Heart left ventricle (tissue), 16 donors: ENCODE measurements around the gene FAAP20. TPM values are rescaled to one million over a fixed set of nuclear protein-coding genes. Genes with fewer than 3 reads are reported as not detected.

Source experiments
- ATAC-seq, 4 donors: fragments of 200-7000 bp; cut with Tn5 transposase; one replicate each; pipeline ENCODE4 v1.9.1; 2020 to 2022; ENCODE audit warnings: moderate library complexity in 4 of 4, mild to moderate bottlenecking in 3 of 4, moderate number of reproducible peaks in 1 of 4
- DNase-seq, 5 donors: peaks; one replicate each; pipeline ENCODE4 v3.0.0-alpha.2; 2020
- H3K27ac ChIP-seq, 12 donors: fragments of 200-600 bp; sonication (generic) in 4 of 12; one replicate each; pipeline versions ENCODE4 v1.5.0 to v1.8.0; 2016 to 2022; ENCODE audit warnings: mild to moderate bottlenecking in 2 of 12
- H3K27me3 ChIP-seq, 9 donors: fragments of 200-600 bp; sonication (generic) in 2 of 9; one replicate each; pipeline versions ENCODE4 v1.5.1 to v1.8.0; 2016 to 2022; ENCODE audit warnings: mild to moderate bottlenecking in 3 of 9
- H3K36me3 ChIP-seq, 9 donors: fragments of 200-600 bp; sonication (generic) in 2 of 9; one replicate each; pipeline versions ENCODE4 v1.5.0 to v1.8.0; 2018 to 2022; ENCODE audit warnings: mild to moderate bottlenecking in 2 of 9
- H3K4me1 ChIP-seq, 12 donors: fragments of 200-600 bp; sonication (generic) in 4 of 12; one replicate each; pipeline versions ENCODE4 v1.5.0 to v1.8.0; 2016 to 2022; ENCODE audit warnings: mild to moderate bottlenecking in 3 of 12
- H3K4me3 ChIP-seq, 12 donors: fragments of 200-600 bp; sonication (generic) in 4 of 12; one replicate each; pipeline versions ENCODE4 v1.5.0 to v1.8.0; 2017 to 2022; ENCODE audit warnings: mild to moderate bottlenecking in 9 of 12, moderate library complexity in 4 of 12
- H3K9me3 ChIP-seq, 12 donors: fragments of 200-600 bp; sonication (generic) in 4 of 12; one replicate each; pipeline versions ENCODE4 v1.5.0 to v1.8.0; 2016 to 2022; ENCODE audit warnings: mild to moderate bottlenecking in 1 of 12
- CTCF ChIP-seq, 12 donors: fragments of 200-600 bp; sonication (generic) in 4 of 12; IDR thresholded peaks; one replicate each; pipeline versions ENCODE4 v1.5.0 to v1.8.0; 2018 to 2022; ENCODE audit warnings: antibody characterized with exemption in 12 of 12, mild to moderate bottlenecking in 5 of 12
- POLR2A ChIP-seq, 2 donors: fragments of 450-650 bp; IDR thresholded peaks; one replicate each; pipeline ENCODE4 v1.6.1; 2017; ENCODE audit warnings: antibody characterized with exemption in 2 of 2, mild to moderate bottlenecking in 2 of 2, moderate library complexity in 2 of 2
- WGBS, 4 donors: extraction: QIAGEN DNeasy Blood & Tissue Kit in 2 of 4; methylation state at CpG; one replicate each; pipeline versions ENCODE4 v1.1.5 to v1.1.7; 2013 to 2018; 5-methylcytosine and 5-hydroxymethylcytosine counted together
- intact Hi-C, 10 donors: fragments of 100-400 bp; cut with DNase I; formaldehyde crosslinking; loops; one replicate each; pipeline versions ENCODE4 v1.11.1 to v1.14.2; 2022
- long read RNA-seq, 3 donors: library from polyadenylated mRNA; unstranded; transcript quantifications; one replicate each; pipeline ENCODE4 v2.0.0, GENCODE V29; 2020 to 2021
- polyA plus RNA-seq, 2 donors: library from polyadenylated mRNA; stranded (reverse); fragments of 200-250 nt; gene quantifications; one replicate each; pipeline ENCODE4 v1.2.3, GENCODE V29; 2013
- total RNA-seq, 9 donors: library from RNA; depleted of rRNA in 2 of 9; stranded (reverse); fragments of >200 nt in 2 of 9; fragmentation: NEBNext Ultra II Directional in 3 of 9; extraction: Animal tissue kit (Norgen Biotek cat#: 25700) in 3 of 9; gene quantifications; one replicate each; pipeline versions ENCODE4 v1.1.0 to v1.2.4, GENCODE V29; 2016 to 2023
- donor health status: ischemic (EF 13 %, LVEDD 7.1; RV severe dilation, severe dysfunction).
- donor health status: healthy with polysubstance abuse.
- donor health status: DM: no; HTN: yes; CAD: no.
- donor health status: DM: no; HTN: no; CAD: no.
- donor health status: ischemic (EF 25% LVEDD 6.9; RV normal size, moderate dysfunction).
- donor health status: ischemic (EF 25% LVEDD 5.7; RV mildly dilated, moderate dysfunction).
- donor health status: healthy.
- donor health status: DM: yes; HTN: yes; CAD: no.
- donor health status: ischemic (EF 35%, LVEDD 5.7; RV mildly dilated, moderate dysfunction).
- donor health status: nonischemic (EF 11% LVEDD 7.7; RV severe dilation, severe dysfunction).
- donor health status: DM: yes; HTN: yes; CAD: no.
- donor health status: PGD.
- donor health status: ischemic (EF 29% LVEDD 5.4; RV normal size, mild dysfunction).
- donor health status: nonischemic (EF 23%, LVEDD 6.1; RV moderate dilation, normal function).

Gene FAAP20, protein sequence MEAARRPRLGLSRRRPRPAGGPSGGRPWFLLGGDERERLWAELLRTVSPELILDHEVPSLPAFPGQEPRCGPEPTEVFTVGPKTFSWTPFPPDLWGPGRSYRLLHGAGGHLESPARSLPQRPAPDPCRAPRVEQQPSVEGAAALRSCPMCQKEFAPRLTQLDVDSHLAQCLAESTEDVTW
- total RNA-seq (10 to 100 TPM; 20.9 to 50.8 (median 34.8) TPM), polyA plus RNA-seq (10 to 100 TPM; 57.3 to 61.3 TPM)
- long read RNA-seq, donor 1, transcript FAAP20-202 (4 exons, 729 nt), result major isoform, 11 of 30 reads
- long read RNA-seq, donor 1, partial matches to known transcripts, result 6 of 30 reads
- long read RNA-seq, donor 1, other reads (novel, unspliced or antisense), result 5 of 30 reads
- long read RNA-seq, donor 2, partial matches to known transcripts, result 2 of 15 reads
- long read RNA-seq, donor 2, other reads (novel, unspliced or antisense), result 7 of 15 reads
- long read RNA-seq, donor 3, transcript FAAP20-202 (4 exons, 729 nt), result major isoform, 10 of 28 reads
- long read RNA-seq, donor 3, partial matches to known transcripts, result 4 of 28 reads
- long read RNA-seq, donor 3, other reads (novel, unspliced or antisense), result 8 of 28 reads

GRCh38 chr1:2194319-2194897 lies at the start of gene FAAP20:
FAAP20 (minus strand) TSS chr1:2194772; CDS start chr1:2194749, 23 bp downstream.
- whole genome bisulfite sequencing, 4 donors, result 3 to 15% (median 4%) methylated on average over 14 to 63 of the region's 63 CpGs
- Histone ChIP-seq H3K9me3 (no peaks in the 10 kb centered on the region), H3K4me1 (peaks cover 6 to 65% (median 51%) of the 10 kb centered on the region in 12 donors), H3K27ac (peak within 1 kb of the TSS; percentile 82 to 98 (median 95)), H3K36me3 (no peaks in the 10 kb centered on the region), H3K27me3 (no peaks in the 10 kb centered on the region), H3K4me3 (peak within 1 kb of the TSS; percentile 51 to 88 (median 73))
- peak; percentile 6 to 67 (median 40) for ATAC-seq
- intact Hi-C loops, result loop anchor here in 7 of 10 donors (2.0 to 10.0 kb wide), 6 partner anchors 120 to 1710 kb away; partner anchors contain the start of genes PANK4 (in 3 of the 7) and C1orf174 (in 1 of the 7)
- peak in 2 of 5 donors; percentile 79 to 82 for DNase-seq
- TF ChIP-seq CTCF (IDR thresholded peaks at IDR 0.05) (no peak), POLR2A (IDR thresholded peaks at IDR 0.05) (peak in 1 of 2 donors; percentile 11)

DNA sequence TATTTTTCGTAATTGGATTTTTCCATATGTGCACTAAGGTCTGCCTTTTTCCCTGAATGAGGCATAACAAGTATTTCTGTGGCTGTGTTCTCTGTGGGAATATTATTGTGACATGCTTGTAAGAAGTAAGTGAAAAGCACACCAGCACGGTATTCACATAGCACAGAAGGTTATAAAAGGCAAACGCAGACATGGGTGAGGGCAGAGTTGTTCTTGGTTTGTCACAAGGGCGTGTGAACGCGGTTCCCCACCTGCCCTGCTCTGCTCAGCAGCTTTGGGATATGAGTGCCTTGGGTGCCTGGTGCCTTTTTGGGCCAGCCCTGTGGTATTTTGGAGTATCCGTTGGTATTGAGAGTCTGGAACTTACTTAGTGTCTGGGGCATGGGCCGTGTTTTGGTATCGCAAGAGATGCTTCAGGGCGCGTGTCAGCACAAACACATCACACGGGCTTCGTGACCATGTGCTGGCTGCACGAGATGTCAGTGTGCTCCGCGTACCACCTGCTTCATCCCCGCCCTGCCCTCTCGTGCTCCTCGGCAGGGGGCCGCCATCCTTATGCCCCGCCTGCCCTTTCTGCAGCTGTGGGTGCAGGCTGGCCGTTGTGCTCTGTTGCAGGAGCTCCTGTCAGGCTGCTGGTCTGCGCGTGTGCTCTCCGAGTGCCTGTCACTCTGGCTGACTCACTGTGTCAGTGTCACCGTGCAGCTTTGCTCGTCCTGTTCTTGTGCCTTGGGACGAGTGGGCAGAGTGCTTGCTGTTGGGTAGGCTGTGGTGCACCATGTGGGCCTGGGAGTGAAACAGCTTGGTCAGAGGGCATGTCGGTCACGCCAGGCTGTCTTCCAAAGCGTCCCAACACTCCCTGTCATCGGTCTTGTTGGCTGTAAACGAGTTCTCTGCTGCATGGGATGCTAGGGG lies 48.5 kb upstream of the FAAP20 start:
- peak overlapping the region in 9 of 12 donors; percentile 9 to 79 (median 39) for H3K27ac ChIP-seq
- ATAC-seq, result peak; percentile 48 to 86 (median 70)
- peak; percentile 23 to 82 (median 69) for DNase-seq

GRCh38 chr1:2241820-2242219 lies 47.2 kb upstream of the FAAP20 start:
- intact Hi-C loops, result loop anchor here in 2 of 10 donors (5.0 to 10.0 kb wide), 2 partner anchors 53 to 55 kb away; no protein-coding TSS in a partner anchor
- Histone ChIP-seq H3K36me3 (peaks cover 0 to 19% (median 0%) of the 10 kb centered on the region in 9 donors), H3K9me3 (no peaks in the 10 kb centered on the region), H3K27ac (peak overlapping the region in 1 of 12 donors; percentile 73), H3K4me1 (peaks cover 19 to 95% (median 90%) of the 10 kb centered on the region in 12 donors), H3K27me3 (no peaks in the 10 kb centered on the region), H3K4me3 (no peak overlapping the region)
- 23 to 44% (median 35%) methylated on average over 13 of the region's 13 CpGs for WGBS, 4 donors
- TF ChIP-seq POLR2A (IDR thresholded peaks at IDR 0.05) (no peak), CTCF (IDR thresholded peaks at IDR 0.05) (no peak)
- ATAC-seq (peak in 1 of 4 donors; percentile 4), DNase-seq (peak in 4 of 5 donors; percentile 23 to 59 (median 38))

More for the DNA sequence above, 48.5 kb upstream of the FAAP20 start:
- intact Hi-C loops, result loop anchor here in 2 of 10 donors (5.0 to 10.0 kb wide), 2 partner anchors 52 to 54 kb away; no protein-coding TSS in a partner anchor
- 68 to 79% (median 73%) methylated on average over 31 to 33 of the region's 33 CpGs for WGBS, 4 donors
- Histone ChIP-seq H3K9me3 (no peaks in the 10 kb centered on the region), H3K36me3 (peaks cover 0 to 19% (median 0%) of the 10 kb centered on the region in 9 donors), H3K4me3 (no peak overlapping the region), H3K4me1 (peaks cover 14 to 95% (median 90%) of the 10 kb centered on the region in 12 donors), H3K27me3 (no peaks in the 10 kb centered on the region)
- TF ChIP-seq CTCF (IDR thresholded peaks at IDR 0.05), result no peak
- no peak for TF ChIP-seq POLR2A (IDR thresholded peaks at IDR 0.05)
